ENCODE measurements around the gene ADAMTSL1.

ADAMTSL1 gene

DNA sequence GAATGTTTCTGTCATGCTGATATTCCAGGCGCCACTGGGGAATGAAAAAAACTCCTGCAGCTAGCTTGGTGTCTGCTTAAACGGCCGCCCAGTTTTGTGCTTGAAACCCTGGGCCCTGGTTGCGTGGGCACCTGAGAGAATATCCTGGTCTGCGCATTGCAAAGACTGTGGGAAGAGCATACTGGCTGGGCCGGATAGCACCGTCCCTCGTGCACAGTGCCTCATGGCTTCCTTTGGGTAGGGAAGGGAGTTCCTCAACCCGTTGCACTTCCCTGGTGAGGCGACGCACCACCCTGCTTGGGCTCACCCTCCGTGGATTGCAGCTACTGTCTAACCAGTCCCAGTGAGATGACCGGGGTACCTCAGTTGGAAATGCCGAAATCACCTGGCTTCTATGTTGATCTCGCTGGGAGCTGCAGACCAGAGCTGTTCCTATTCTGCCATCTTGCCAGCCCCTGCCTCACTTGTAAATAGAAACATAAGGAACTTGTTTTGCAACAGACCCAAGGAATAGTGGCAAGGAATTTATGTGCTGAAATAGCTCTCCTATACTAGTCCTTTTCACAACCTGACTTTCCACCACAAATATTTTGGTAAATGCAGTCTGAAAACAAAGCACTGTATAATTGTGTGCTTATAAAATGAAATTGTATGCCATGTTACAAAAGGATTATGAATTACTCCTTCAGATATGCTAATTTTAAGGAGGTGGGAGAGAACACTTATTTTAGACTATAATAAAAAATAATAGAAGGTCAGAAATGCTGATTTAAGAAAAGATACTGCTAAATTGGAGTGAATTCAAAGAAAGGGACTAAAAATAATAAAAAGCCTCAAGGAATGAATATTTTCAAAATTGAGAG, 90.3 kb downstream of the ADAMTSL1 start:
- Histone ChIP-seq H3K27me3 (ENCODE audit: control insufficient read depth in 1 of 2, insufficient read depth in 2 of 2, low read length in 2 of 2) (no peaks in the 10 kb centered on the region), H3K9ac (ENCODE audit: low read length) (no peak overlapping the region), H3K36me3 (ENCODE audit: insufficient read depth, low read length) (no peaks in the 10 kb centered on the region), H3K9me3 (ENCODE audit: low read length) (no peaks in the 10 kb centered on the region), H3K27ac (ENCODE audit: low read depth, low read length) (no peak overlapping the region), H3K4me1 (ENCODE audit: insufficient read depth, low read length) (no peaks in the 10 kb centered on the region), H3K4me3 (ENCODE audit: low read depth in 1 of 2, low read length in 2 of 2) (no peak overlapping the region)

DNA sequence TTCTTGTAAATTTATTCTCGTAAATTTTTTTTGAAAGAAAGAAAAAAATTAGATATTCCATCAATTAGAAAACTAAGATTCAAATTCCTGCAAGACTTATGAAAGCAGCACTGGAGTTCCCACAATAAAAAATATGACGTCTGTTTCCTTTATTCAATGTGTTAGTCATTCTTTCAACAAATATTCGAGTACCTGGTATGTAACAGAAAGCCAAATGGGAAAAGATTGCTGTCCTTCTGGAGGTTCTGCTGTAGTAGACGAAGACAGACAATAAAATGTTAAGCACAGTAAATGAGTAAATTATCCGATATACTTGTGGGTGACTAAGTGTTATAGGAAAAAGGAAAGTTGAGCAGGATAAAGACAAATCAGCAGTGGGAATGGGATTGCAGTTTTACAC, 92.2 kb downstream of the ADAMTSL1 start:
- no peaks in the 10 kb centered on the region for H3K36me3 ChIP-seq (ENCODE audit: insufficient read depth, low read length)
- H3K4me1 ChIP-seq (ENCODE audit: insufficient read depth, low read length): no peaks in the 10 kb centered on the region
- no peak overlapping the region for H3K27ac ChIP-seq (ENCODE audit: low read depth, low read length)
- no peak overlapping the region for H3K9ac ChIP-seq (ENCODE audit: low read length)
- no peak overlapping the region for H3K4me3 ChIP-seq (ENCODE audit: low read depth in 1 of 2, low read length in 2 of 2)
- H3K27me3 ChIP-seq (ENCODE audit: control insufficient read depth in 1 of 2, insufficient read depth in 2 of 2, low read length in 2 of 2): no peaks in the 10 kb centered on the region
- H3K9me3 ChIP-seq (ENCODE audit: low read length): no peaks in the 10 kb centered on the region

DNA sequence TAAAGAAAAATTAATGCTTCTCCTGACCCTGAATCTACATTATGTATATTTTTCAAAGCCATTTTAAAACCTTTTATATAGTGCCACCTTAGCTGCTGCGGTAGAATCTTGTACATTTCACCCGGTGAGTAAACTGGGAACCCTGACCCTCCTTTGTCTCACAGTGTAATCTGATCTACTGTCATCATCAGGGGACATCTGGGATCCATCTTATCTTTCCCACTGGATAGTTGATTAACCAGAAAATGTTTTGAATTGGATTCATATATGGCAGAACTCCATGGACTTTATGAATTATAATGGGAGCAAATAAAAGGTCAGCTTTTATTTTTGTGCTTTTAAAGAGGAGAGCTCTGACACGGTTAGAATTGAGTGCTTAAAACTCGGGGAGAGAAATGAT, 95.0 kb downstream of the ADAMTSL1 start:
- no peak overlapping the region for H3K27ac ChIP-seq (ENCODE audit: low read depth, low read length)
- H3K9me3 ChIP-seq (ENCODE audit: low read length): no peaks in the 10 kb centered on the region
- no peak overlapping the region for H3K4me3 ChIP-seq (ENCODE audit: low read depth in 1 of 2, low read length in 2 of 2)
- no peak overlapping the region for H3K9ac ChIP-seq (ENCODE audit: low read length)
- no peaks in the 10 kb centered on the region for H3K4me1 ChIP-seq (ENCODE audit: insufficient read depth, low read length)
- no peaks in the 10 kb centered on the region for H3K36me3 ChIP-seq (ENCODE audit: insufficient read depth, low read length)
- no peaks in the 10 kb centered on the region for H3K27me3 ChIP-seq (ENCODE audit: control insufficient read depth in 1 of 2, insufficient read depth in 2 of 2, low read length in 2 of 2)

DNA sequence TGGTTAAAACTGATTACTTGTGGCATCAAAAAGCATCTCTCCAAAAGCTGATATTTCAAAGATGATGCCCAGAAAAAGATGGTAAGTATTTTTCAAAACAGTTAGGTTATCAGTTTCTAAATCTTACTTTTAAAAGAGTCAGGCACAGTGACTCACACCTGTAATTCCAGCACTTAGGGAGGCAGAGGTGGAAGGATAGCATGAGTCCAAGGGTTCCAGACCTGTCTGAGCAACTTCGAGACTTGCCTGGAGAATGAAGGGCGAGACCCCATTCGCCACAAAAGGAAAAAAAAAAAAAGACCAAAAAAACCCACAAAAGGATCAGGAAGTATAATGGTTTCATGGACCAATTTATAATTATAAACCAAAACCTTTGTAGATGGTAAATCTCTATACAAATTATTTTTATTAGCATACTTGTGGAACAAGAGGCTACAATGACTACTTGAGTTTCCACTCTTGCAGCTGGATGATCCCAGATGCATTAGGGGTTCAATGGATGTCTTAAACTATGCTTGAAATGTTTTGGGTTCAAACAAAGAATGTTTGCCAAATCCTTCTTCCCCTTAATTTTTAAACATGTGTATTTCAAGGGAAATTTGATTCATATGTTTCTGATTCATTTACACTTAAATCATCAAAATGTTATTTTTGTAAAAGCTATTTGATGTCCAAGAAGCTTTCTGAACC, 96.1 kb downstream of the ADAMTSL1 start:
- no peaks in the 10 kb centered on the region for H3K36me3 ChIP-seq (ENCODE audit: insufficient read depth, low read length)
- no peak overlapping the region for H3K9ac ChIP-seq (ENCODE audit: low read length)

DNA sequence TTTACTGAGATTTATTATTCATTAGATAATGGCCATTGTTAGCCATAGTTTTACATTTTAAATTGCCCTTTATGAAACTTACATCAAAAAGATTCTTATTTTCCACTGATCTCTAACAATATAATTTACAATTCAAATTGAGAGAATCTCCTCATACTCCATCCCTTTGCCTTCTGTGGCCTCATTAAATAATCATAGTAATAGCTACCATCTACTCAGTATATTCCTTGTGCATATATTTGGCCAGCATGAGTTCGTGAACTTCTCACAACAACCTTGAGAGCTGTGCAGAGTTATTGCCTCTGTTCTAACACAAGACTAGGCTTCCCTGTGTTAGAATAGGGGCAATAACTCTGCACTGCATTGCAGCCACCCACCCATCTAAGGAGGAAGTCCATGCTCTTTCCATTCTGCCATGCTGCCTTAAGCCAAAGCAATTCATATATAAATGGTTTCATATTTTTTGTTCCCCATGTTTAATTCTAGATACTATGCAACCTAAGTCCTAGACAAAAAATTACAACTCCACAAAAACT, 99.1 kb downstream of the ADAMTSL1 start:
- H3K4me1 ChIP-seq (ENCODE audit: insufficient read depth, low read length): no peaks in the 10 kb centered on the region
- H3K36me3 ChIP-seq (ENCODE audit: insufficient read depth, low read length): no peaks in the 10 kb centered on the region
- no peak overlapping the region for H3K27ac ChIP-seq (ENCODE audit: low read depth, low read length)

More for the DNA sequence above, 96.1 kb downstream of the ADAMTSL1 start:
- Histone ChIP-seq H3K4me3 (ENCODE audit: low read depth in 1 of 2, low read length in 2 of 2) (no peak overlapping the region), H3K27ac (ENCODE audit: low read depth, low read length) (no peak overlapping the region), H3K27me3 (ENCODE audit: control insufficient read depth in 1 of 2, insufficient read depth in 2 of 2, low read length in 2 of 2) (no peaks in the 10 kb centered on the region), H3K4me1 (ENCODE audit: insufficient read depth, low read length) (no peaks in the 10 kb centered on the region), H3K9me3 (ENCODE audit: low read length) (no peaks in the 10 kb centered on the region)

GRCh38 chr9:18575686-18576085, 101.7 kb downstream of the ADAMTSL1 start:
- Histone ChIP-seq H3K27me3 (ENCODE audit: control insufficient read depth in 1 of 2, insufficient read depth in 2 of 2, low read length in 2 of 2) (no peaks in the 10 kb centered on the region), H3K9ac (ENCODE audit: low read length) (no peak overlapping the region), H3K36me3 (ENCODE audit: insufficient read depth, low read length) (no peaks in the 10 kb centered on the region), H3K27ac (ENCODE audit: low read depth, low read length) (no peak overlapping the region), H3K4me1 (ENCODE audit: insufficient read depth, low read length) (no peaks in the 10 kb centered on the region), H3K4me3 (ENCODE audit: low read depth in 1 of 2, low read length in 2 of 2) (no peak overlapping the region), H3K9me3 (ENCODE audit: low read length) (no peaks in the 10 kb centered on the region)

More for the DNA sequence above, 99.1 kb downstream of the ADAMTSL1 start:
- Histone ChIP-seq H3K4me3 (ENCODE audit: low read depth in 1 of 2, low read length in 2 of 2) (no peak overlapping the region), H3K9ac (ENCODE audit: low read length) (no peak overlapping the region), H3K27me3 (ENCODE audit: control insufficient read depth in 1 of 2, insufficient read depth in 2 of 2, low read length in 2 of 2) (no peaks in the 10 kb centered on the region), H3K9me3 (ENCODE audit: low read length) (no peaks in the 10 kb centered on the region)

DNA sequence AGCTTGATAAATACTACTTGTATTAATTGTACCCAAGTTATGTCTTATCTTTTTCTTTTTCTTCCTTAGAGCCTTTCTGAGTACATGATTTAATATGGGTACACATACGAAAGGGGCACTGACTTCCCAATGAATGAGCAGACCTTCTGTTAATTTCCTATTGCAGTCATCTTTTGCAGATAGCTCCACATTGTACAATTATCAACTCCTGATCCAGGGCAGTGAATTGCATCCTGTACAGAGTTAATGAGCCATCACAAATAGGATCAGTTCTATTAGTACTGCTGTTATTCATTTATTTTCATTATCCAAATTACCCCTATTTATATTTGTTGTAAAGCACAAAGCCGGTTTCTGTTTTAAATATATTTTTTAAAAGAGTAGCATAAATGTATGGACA, 105.6 kb downstream of the ADAMTSL1 start:
- H3K9me3 ChIP-seq (ENCODE audit: low read length): no peaks in the 10 kb centered on the region
- no peak overlapping the region for H3K4me3 ChIP-seq (ENCODE audit: low read depth in 1 of 2, low read length in 2 of 2)
- no peak overlapping the region for H3K27ac ChIP-seq (ENCODE audit: low read depth, low read length)
- H3K4me1 ChIP-seq (ENCODE audit: insufficient read depth, low read length): no peaks in the 10 kb centered on the region
- H3K36me3 ChIP-seq (ENCODE audit: insufficient read depth, low read length): no peaks in the 10 kb centered on the region
- H3K27me3 ChIP-seq (ENCODE audit: control insufficient read depth in 1 of 2, insufficient read depth in 2 of 2, low read length in 2 of 2): no peaks in the 10 kb centered on the region
- H3K9ac ChIP-seq (ENCODE audit: low read length): no peak overlapping the region

- H3K9me3 ChIP-seq (ENCODE audit: low read length): no peaks in the 10 kb centered on the region
- no peaks in the 10 kb centered on the region for H3K27me3 ChIP-seq (ENCODE audit: control insufficient read depth in 1 of 2, insufficient read depth in 2 of 2, low read length in 2 of 2)
- H3K9ac ChIP-seq (ENCODE audit: low read length): no peak overlapping the region
- H3K4me1 ChIP-seq (ENCODE audit: insufficient read depth, low read length): no peaks in the 10 kb centered on the region
- no peak overlapping the region for H3K27ac ChIP-seq (ENCODE audit: low read depth, low read length)
- no peaks in the 10 kb centered on the region for H3K36me3 ChIP-seq (ENCODE audit: insufficient read depth, low read length)
- H3K4me3 ChIP-seq (ENCODE audit: low read depth in 1 of 2, low read length in 2 of 2): no peak overlapping the region
Observed at GRCh38 chr9:18580151-18580550, 106.2 kb downstream of the ADAMTSL1 start.

- H3K9me3 ChIP-seq (ENCODE audit: low read length): no peaks in the 10 kb centered on the region
- no peaks in the 10 kb centered on the region for H3K27me3 ChIP-seq (ENCODE audit: control insufficient read depth in 1 of 2, insufficient read depth in 2 of 2, low read length in 2 of 2)
- H3K4me3 ChIP-seq (ENCODE audit: low read depth in 1 of 2, low read length in 2 of 2): no peak overlapping the region
- no peaks in the 10 kb centered on the region for H3K4me1 ChIP-seq (ENCODE audit: insufficient read depth, low read length)
- no peak overlapping the region for H3K27ac ChIP-seq (ENCODE audit: low read depth, low read length)
- no peaks in the 10 kb centered on the region for H3K36me3 ChIP-seq (ENCODE audit: insufficient read depth, low read length)
- no peak overlapping the region for H3K9ac ChIP-seq (ENCODE audit: low read length)
Observed at GRCh38 chr9:18585996-18586395, 112.0 kb downstream of the ADAMTSL1 start.

- Histone ChIP-seq H3K27ac (ENCODE audit: low read depth, low read length) (no peak overlapping the region), H3K4me1 (ENCODE audit: insufficient read depth, low read length) (no peaks in the 10 kb centered on the region)
Observed at GRCh38 chr9:18588002-18588401, 114.0 kb downstream of the ADAMTSL1 start.

GRCh38 chr9:18591261-18591660, 117.3 kb downstream of the ADAMTSL1 start:
- Histone ChIP-seq H3K9ac (ENCODE audit: low read length) (no peak overlapping the region), H3K9me3 (ENCODE audit: low read length) (no peaks in the 10 kb centered on the region), H3K4me3 (ENCODE audit: low read depth in 1 of 2, low read length in 2 of 2) (no peak overlapping the region)

More at GRCh38 chr9:18588002-18588401, 114.0 kb downstream of the ADAMTSL1 start:
- H3K36me3 ChIP-seq (ENCODE audit: insufficient read depth, low read length): no peaks in the 10 kb centered on the region
- H3K4me3 ChIP-seq (ENCODE audit: low read depth in 1 of 2, low read length in 2 of 2): no peak overlapping the region
- no peaks in the 10 kb centered on the region for H3K27me3 ChIP-seq (ENCODE audit: control insufficient read depth in 1 of 2, insufficient read depth in 2 of 2, low read length in 2 of 2)
- no peaks in the 10 kb centered on the region for H3K9me3 ChIP-seq (ENCODE audit: low read length)
- no peak overlapping the region for H3K9ac ChIP-seq (ENCODE audit: low read length)

More at GRCh38 chr9:18591261-18591660, 117.3 kb downstream of the ADAMTSL1 start:
- Histone ChIP-seq H3K27ac (ENCODE audit: low read depth, low read length) (no peak overlapping the region), H3K36me3 (ENCODE audit: insufficient read depth, low read length) (no peaks in the 10 kb centered on the region), H3K4me1 (ENCODE audit: insufficient read depth, low read length) (no peaks in the 10 kb centered on the region), H3K27me3 (ENCODE audit: control insufficient read depth in 1 of 2, insufficient read depth in 2 of 2, low read length in 2 of 2) (no peaks in the 10 kb centered on the region)
